DMS153 treated with DMSO at 0.1 percent for 48 hours (cell line): ENCODE measurements around the gene ATP8B4.
"Not testable (repeated sequence)": the region's sequence is repeated elsewhere in the genome, so short reads cannot be mapped to it uniquely, and the experiment has no call there.

Experiments
- DNase-seq: peaks from one replicate; lab custom pipeline; 2025; ENCODE audit not compliant: unreplicated experiment; lab: John Stamatoyannopoulos, UW

The ATP8B4 gene, protein sequence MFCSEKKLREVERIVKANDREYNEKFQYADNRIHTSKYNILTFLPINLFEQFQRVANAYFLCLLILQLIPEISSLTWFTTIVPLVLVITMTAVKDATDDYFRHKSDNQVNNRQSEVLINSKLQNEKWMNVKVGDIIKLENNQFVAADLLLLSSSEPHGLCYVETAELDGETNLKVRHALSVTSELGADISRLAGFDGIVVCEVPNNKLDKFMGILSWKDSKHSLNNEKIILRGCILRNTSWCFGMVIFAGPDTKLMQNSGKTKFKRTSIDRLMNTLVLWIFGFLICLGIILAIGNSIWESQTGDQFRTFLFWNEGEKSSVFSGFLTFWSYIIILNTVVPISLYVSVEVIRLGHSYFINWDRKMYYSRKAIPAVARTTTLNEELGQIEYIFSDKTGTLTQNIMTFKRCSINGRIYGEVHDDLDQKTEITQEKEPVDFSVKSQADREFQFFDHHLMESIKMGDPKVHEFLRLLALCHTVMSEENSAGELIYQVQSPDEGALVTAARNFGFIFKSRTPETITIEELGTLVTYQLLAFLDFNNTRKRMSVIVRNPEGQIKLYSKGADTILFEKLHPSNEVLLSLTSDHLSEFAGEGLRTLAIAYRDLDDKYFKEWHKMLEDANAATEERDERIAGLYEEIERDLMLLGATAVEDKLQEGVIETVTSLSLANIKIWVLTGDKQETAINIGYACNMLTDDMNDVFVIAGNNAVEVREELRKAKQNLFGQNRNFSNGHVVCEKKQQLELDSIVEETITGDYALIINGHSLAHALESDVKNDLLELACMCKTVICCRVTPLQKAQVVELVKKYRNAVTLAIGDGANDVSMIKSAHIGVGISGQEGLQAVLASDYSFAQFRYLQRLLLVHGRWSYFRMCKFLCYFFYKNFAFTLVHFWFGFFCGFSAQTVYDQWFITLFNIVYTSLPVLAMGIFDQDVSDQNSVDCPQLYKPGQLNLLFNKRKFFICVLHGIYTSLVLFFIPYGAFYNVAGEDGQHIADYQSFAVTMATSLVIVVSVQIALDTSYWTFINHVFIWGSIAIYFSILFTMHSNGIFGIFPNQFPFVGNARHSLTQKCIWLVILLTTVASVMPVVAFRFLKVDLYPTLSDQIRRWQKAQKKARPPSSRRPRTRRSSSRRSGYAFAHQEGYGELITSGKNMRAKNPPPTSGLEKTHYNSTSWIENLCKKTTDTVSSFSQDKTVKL

DNA sequence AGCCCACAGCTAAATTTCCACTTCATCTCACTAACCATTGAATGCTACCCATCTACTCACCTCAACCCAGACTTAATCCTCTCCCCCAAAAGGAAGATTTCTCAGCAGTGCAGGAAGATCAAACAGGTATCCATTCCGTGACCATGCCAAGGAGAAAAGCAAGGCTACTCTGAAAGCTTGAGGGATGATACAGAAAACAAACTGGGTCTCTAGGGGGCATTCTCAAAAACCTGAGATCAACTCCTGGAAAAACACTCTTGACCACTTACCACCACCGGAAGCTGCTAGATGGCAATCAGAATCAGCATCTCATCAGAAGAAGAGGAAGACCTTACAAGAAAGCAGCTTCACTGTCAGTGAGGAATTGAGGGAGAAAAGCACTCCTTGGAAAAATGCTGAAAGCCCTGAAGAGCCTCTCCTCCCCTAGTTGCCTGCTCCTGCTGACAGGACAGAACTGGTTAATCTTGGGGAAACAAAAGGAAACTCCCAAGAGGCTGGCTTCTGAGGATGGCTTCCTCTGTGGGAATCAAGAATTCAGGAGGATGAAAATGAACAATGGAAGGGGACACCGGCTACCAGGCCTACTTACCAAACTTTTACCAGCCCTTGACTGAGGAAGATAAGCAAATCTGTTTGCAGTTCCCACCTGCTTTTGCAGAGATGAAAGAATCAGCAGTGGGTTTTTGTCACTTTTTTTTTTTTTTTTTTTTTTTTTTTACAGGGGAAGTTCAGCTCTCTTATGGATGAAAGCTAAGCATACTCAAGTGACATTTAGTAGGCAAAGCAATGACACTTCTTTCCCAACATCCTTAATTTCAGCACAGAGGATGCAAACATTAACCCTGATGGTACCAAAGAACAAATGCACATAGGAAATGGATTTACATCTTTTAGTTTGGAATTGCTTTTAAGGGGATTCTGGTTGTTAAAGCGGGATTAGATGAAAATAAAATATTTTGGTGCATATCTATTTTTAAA is at the start of gene ATP8B4:
Gene ATP8B4, minus strand, starts transcription at position 171 of the 978 bp plus-strand sequence. CDS start 12,267 bp downstream, outside the sequence.
- no peak for DNase-seq

GRCh38 chr15:50168379-50168778 is 49.3 kb upstream of the ATP8B4 start:
- no peak for DNase-seq

DNA sequence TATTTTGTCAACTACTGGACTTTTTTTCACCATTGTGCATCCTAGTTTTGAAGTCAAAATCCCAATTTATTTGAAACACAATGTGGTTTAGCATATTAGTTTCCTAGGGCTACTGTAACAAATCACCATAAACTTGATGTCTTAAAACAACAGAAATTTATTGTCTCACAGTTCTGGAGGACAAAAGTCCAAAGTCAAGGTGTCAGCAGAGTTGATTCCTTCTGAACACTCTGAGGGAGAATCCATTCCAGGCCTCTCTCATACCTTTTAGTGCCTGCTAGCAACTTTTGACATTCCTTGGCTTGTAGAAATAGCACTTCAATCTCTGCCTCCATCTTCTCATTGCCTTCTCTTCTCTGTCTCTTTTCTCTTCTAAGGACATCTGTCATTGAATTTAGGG is 48.1 kb upstream of the ATP8B4 start:
- DNase-seq, result no peak

GRCh38 chr15:50166216-50166615 is 47.2 kb upstream of the ATP8B4 start:
- no peak for DNase-seq

- no peak for DNase-seq
Measured at GRCh38 chr15:50164458-50164857, 45.4 kb upstream of the ATP8B4 start.

DNA sequence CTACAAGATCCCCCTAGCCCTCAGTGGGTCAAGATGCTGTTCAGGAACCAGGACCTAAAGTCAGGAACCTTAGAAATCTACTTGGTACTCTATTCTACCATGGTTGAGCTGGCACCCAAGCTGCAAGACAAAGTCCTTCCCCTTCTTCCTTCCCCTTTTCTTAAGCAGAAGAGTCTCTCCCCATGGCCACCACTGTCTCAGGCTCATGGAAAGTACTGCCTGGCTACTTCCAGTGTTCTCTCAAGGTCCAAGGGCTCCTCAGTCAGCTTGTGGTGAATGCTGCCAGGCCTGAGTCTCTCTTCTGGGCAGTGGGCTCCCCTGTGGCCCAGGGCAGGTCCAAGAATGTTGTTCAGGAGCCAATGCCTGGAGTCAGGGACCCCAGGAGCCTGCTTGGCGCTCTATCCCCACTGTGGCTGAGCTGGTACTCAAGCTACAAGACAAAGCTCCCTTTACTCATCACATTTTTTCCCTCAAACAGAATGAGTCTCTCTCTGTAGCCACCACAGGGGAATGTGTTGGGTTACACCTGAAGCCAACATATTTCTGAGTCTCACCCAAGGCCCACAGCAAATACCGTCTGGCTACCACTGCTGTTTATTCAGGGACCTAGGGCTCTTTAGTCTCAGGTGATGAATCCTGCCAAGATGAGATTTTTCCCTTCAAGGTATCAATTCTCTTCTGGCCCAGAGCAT is 44.8 kb upstream of the ATP8B4 start:
- no peak for DNase-seq

DNA sequence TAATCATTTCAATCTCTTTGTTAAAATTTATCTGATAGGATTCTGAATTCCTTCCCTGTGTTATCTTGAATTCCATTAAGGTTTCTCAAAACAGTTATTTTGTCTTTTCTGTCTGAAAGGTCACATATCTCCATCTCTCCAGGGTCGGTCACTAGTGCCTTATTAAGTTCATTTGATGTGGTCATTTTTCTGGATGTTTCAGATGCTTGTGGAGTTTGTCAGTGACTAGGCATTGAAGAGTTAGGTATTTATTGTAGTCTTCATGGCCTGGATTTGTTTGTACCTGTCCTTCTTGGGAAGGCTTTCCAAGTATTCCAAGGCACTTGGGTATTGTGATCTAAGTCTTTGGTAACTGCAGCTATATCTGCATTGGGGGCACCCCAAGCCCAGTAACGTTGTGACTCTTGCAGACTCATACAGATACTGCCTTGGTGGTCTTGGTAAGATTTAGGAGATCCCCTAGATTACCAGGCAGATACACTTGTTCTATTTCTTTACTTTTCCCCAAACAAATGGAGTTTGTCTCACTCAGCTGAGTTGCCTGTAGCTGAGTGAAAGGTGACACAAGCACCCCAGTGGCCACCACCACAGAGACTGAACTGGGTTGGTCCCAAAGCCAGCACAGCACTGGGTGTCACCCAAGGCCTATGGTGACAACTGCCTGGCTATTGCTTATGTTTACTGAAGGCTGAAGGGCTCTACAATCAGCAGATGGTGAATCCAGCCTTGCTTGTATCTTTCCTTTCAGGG is 44.1 kb upstream of the ATP8B4 start:
- DNase-seq, result no peak

- not testable (repeated sequence) for DNase-seq
Measured at GRCh38 chr15:50158236-50158635, 39.2 kb upstream of the ATP8B4 start.

DNA sequence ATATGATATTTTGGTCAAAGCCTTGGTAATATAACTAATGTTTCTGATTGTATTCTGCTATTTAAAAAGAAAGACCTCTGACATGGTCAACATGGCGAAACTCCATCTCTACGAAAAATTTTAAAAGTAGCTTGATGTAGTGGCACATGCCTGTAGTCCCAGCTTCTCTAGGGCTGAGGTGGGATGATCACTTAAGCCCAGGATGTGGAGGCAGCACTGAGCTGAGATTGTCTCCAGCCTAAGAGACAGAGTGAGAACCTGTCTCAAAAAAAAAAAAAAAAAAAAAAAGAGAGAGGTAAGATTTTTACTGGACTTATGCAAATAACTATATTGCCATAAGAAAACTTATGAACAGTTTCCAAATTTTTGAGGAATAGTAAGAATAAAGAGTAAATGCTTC is 32.4 kb upstream of the ATP8B4 start:
- DNase-seq, result no peak

DNA sequence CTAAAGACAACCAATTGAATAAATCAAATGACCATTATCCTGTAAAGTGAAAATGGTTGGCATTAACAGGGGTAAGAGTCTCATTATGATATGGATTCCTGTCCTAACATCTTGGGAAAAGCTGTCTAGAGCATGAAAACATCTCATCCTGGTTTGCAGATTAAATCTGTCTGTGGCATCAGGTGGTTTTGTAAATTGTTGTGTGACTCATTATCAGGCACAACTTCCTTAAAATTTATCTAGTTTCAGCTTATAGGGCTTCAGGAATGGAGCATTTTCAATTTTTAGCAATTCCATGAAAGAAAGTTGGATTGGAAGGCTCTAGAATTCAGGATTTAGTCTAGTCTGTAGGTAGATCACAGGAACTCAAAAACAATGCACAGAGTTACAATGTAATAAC is 31.8 kb upstream of the ATP8B4 start:
- DNase-seq, result no peak

- DNase-seq, result no peak
Measured at GRCh38 chr15:50150349-50150748, 31.3 kb upstream of the ATP8B4 start.

DNA sequence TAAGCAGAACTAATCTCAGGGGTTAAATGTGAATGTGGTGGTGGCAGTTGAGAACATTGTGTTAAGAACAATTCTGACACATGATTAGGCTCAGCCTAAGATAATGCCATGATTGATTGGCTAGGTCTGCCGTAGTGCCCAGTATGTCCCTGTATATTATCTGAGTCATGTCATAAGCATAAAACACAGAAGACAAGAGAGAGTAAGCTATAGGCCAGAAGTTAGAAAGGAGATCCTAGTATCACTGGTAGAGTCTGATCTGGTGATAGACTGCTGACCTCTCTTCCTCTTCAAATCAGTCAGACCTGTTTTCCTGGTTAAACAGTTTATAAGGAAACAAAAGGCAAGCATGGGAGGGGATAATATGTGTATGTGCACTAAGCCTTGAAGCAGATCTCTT is 30.1 kb upstream of the ATP8B4 start:
- no peak for DNase-seq

DNA sequence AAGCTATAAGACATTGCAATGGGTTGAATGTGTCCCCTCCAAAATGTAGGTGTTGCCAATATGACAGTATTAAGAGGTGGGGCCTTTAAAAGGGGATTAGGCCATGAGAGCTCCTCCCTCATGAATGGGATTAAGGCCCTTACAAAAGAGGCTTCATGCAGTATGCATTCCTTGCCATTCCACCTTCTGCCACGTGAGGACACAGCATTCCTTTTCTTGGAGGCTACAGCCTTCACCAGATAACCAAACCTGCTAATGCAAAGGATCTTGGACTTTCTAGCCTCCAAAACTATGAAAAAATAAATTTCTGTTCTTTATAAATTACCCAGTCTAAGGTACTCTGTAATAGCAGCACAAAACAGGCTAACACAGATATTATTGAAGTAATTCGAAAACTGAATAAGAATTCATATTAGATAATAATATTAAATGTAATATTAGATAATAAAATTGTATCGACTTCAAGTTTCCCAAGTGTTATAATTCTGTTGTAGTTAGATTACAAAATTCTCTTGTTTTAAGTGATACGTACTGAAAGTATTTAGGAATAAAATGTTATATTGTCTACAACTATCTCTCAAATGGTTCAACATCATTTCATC is 29.4 kb upstream of the ATP8B4 start:
- no peak for DNase-seq

GRCh38 chr15:50146632-50147031 is 27.6 kb upstream of the ATP8B4 start:
- DNase-seq, result no peak

DNA sequence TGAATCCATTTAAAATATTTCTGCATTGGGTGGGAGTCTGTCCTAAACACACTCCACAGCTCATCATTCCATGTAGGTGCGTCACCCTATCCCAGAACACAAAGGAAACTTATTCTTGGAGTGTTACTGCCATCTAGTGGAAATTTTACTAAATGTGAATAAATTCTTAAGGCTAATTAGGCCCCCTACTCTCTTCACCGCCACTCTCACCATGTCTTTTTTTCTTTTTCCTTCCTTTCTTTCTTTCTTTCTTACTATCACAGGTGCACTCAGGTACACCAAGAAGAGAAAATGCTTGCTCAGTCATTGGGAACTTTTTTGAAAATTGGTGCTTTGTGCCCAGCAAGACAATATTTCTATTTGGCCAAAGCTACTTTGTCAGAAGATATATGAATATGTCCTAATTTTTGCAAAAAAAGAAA is 26.4 kb upstream of the ATP8B4 start:
- DNase-seq, result peak; percentile 25

GRCh38 chr15:50144341-50145120 is 25.5 kb upstream of the ATP8B4 start:
- DNase-seq, result no peak

DNA sequence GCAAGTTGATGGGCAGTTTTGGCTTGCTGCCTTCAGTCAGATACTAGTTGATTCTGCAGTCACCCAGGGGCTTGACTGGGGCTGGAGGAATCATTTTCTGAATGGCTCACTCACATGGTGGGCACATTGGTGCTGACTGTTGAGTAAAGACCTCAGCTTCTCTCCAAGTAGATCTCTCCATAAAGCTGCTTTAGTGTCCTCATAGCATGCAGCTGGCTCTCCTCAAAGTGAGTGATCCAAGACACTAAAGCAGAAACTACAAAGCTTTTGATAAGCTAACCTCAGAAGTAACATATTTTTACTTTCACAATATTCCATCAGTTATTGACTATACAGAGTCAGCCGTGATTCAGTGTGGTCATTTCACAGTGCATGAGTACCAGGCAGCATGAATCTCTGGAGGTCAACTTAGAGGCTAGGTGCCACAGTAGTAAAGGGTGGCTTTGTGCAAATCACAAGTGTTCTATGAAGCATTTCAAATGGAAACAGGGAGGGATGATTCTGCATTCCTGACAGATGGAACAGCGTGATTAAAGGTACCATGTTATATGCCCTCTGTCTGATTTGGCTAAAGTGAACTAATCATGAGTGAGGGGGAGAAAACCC is 24.3 kb upstream of the ATP8B4 start:
- DNase-seq, result no peak
